Measurements from ENCODE around the gene PREP. TPM values are rescaled to one million over a fixed set of nuclear protein-coding genes. Genes with fewer than 3 reads are reported as not detected.

PREP gene
- total and polyA plus RNA-seq, 4 donors: 14.1 to 21.8 (median 18.9) TPM

DNA sequence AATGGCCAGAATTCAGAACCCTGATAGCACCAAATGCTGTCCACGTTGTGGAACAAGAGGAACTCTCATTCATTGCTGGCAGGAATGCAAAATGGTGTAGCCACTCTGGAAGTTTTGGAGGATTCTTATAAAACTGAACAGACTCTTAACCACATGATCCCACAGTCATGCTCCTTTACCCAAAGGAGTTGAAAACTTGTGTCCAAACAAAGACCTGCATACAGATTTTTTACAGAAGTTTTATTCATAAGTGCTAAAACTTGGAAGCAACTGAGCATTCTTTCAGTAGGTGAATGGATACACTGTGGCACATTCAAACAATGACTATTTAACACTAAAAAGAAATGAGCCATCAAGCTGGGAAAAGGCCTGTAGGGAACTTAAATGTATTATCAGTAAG is 32.5 kb downstream of the PREP start:
- H3K4me1 ChIP-seq (ENCODE audit: control insufficient read depth in 1 of 2, insufficient read depth in 2 of 2, low read length in 2 of 2): no peaks in the 10 kb centered on the region
- no peak for ATAC-seq (ENCODE audit: low FRiP score)
- peaks cover 0 to 8% of the 10 kb centered on the region in 2 donors for H3K36me3 ChIP-seq (ENCODE audit: control insufficient read depth in 1 of 2, insufficient read depth in 2 of 2, low read length in 1 of 2)
- no peak overlapping the region for H3K27ac ChIP-seq (ENCODE audit: low read depth in 1 of 2, low read length in 2 of 2)
- H3K9me3 ChIP-seq (ENCODE audit: control insufficient read depth, low read length): no peaks in the 10 kb centered on the region
- H3K4me3 ChIP-seq (ENCODE audit: low read length in 2 of 2): no peak overlapping the region
- intact Hi-C loops (cut with DNase I): no loop called here
- no peak for DNase-seq
- no peaks in the 10 kb centered on the region for H3K27me3 ChIP-seq (ENCODE audit: control insufficient read depth in 1 of 2, insufficient read depth in 2 of 2, low read length in 1 of 2)
- 91 to 92% methylated on average over 1 of the region's 1 CpG for WGBS, 2 donors

DNA sequence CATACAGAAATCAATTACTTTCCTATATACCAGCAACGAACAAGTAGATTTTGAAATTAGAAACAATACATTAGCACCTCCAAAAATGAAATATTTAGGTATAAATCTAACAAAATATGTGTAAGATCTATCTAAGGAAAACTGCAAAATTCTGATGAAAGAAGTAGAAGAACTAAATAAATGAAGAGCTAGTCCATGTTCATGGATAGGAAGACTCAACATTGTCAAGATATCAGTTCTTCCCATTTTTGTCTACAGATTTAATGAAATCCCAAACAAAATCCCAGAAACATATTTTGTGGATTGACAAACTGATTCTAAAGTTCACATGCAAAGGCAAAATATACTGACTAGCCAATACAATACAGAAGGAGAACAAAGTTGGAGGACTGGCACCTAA is 33.7 kb downstream of the PREP start:
- Histone ChIP-seq H3K4me1 (ENCODE audit: control insufficient read depth in 1 of 2, insufficient read depth in 2 of 2, low read length in 2 of 2) (no peaks in the 10 kb centered on the region), H3K9me3 (ENCODE audit: control insufficient read depth, low read length) (no peaks in the 10 kb centered on the region), H3K4me3 (ENCODE audit: low read length in 2 of 2) (no peak overlapping the region), H3K36me3 (ENCODE audit: control insufficient read depth in 1 of 2, insufficient read depth in 2 of 2, low read length in 1 of 2) (peaks cover 0 to 8% of the 10 kb centered on the region in 2 donors), H3K27ac (ENCODE audit: low read depth in 1 of 2, low read length in 2 of 2) (no peak overlapping the region), H3K27me3 (ENCODE audit: control insufficient read depth in 1 of 2, insufficient read depth in 2 of 2, low read length in 1 of 2) (no peaks in the 10 kb centered on the region)
- 91 to 98% methylated on average over 1 of the region's 1 CpG for whole genome bisulfite sequencing, 2 donors
- intact Hi-C loops (cut with DNase I): no loop called here
- ATAC-seq (ENCODE audit: low FRiP score): no peak
- DNase-seq: no peak

DNA sequence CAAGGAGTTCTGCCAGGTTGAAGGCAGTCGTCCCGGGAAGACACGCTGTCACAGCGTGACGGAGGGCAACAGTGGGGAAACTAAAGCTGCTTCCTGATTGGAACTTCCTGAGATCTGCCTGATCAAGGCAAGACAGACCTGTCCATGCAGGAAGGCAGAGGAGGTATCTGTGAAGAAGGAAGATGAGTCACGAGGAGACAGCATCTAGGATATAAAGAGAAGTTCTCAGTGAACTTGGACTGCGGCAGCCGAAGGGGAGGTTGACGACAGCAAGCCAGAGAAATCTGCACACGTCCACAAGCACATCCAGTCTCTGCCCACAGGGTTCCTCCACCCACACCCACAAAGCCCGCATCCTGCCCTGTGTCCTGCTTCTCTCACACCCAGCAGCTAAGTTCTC is 38.6 kb downstream of the PREP start:
- Histone ChIP-seq H3K4me3 (ENCODE audit: low read length in 2 of 2) (no peak overlapping the region), H3K4me1 (ENCODE audit: control insufficient read depth in 1 of 2, insufficient read depth in 2 of 2, low read length in 2 of 2) (no peaks in the 10 kb centered on the region), H3K27ac (ENCODE audit: low read depth in 1 of 2, low read length in 2 of 2) (no peak overlapping the region), H3K27me3 (ENCODE audit: control insufficient read depth in 1 of 2, insufficient read depth in 2 of 2, low read length in 1 of 2) (no peaks in the 10 kb centered on the region), H3K36me3 (ENCODE audit: control insufficient read depth in 1 of 2, insufficient read depth in 2 of 2, low read length in 1 of 2) (peaks cover 0 to 3% of the 10 kb centered on the region in 2 donors), H3K9me3 (ENCODE audit: control insufficient read depth, low read length) (no peaks in the 10 kb centered on the region)
- intact Hi-C loops (cut with DNase I): no loop called here
- 89 to 91% methylated on average over 11 of the region's 11 CpGs for WGBS, 2 donors
- DNase-seq (no peak), ATAC-seq (ENCODE audit: low FRiP score) (no peak)

DNA sequence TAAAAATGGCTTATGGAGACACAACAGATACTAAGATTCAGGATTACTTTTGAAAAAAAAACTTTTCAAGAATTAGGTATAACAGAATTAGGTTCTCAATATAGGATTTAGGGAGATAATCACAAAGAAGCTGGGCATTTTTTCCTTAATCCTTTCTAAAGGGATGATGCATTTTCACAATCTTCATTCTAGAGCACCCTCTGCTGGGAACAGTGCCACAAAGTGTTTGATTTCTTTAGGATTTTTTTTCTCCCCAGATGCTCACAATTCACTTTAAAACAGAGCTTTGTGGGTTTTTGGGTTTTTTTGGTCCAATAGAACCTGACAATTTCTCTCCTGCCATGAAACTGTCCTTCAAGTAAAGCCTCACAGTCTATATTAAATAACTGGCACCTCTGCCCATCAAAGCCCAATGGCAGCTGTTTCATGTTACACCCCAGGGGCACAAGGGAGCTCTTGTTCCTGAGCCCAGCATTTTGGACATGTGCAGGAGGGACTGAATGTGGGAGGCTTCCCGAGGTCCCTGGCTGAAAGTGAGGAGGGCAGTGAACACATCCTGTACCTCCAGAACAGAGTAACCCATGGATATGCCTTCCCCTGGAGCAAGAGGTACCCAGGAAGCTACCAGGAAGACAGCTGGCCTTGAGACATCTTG is 39.7 kb downstream of the PREP start:
- intact Hi-C loops (cut with DNase I): no loop called here
- Histone ChIP-seq H3K9me3 (ENCODE audit: control insufficient read depth, low read length) (no peaks in the 10 kb centered on the region), H3K36me3 (ENCODE audit: control insufficient read depth in 1 of 2, insufficient read depth in 2 of 2, low read length in 1 of 2) (peaks cover 0 to 1% of the 10 kb centered on the region in 2 donors), H3K4me3 (ENCODE audit: low read length in 2 of 2) (no peak overlapping the region), H3K27ac (ENCODE audit: low read depth in 1 of 2, low read length in 2 of 2) (no peak overlapping the region), H3K4me1 (ENCODE audit: control insufficient read depth in 1 of 2, insufficient read depth in 2 of 2, low read length in 2 of 2) (no peaks in the 10 kb centered on the region), H3K27me3 (ENCODE audit: control insufficient read depth in 1 of 2, insufficient read depth in 2 of 2, low read length in 1 of 2) (no peaks in the 10 kb centered on the region)
- ATAC-seq (ENCODE audit: low FRiP score) (no peak), DNase-seq (no peak)
- WGBS, 2 donors: 32 to 42% methylated on average over 1 of the region's 1 CpG

DNA sequence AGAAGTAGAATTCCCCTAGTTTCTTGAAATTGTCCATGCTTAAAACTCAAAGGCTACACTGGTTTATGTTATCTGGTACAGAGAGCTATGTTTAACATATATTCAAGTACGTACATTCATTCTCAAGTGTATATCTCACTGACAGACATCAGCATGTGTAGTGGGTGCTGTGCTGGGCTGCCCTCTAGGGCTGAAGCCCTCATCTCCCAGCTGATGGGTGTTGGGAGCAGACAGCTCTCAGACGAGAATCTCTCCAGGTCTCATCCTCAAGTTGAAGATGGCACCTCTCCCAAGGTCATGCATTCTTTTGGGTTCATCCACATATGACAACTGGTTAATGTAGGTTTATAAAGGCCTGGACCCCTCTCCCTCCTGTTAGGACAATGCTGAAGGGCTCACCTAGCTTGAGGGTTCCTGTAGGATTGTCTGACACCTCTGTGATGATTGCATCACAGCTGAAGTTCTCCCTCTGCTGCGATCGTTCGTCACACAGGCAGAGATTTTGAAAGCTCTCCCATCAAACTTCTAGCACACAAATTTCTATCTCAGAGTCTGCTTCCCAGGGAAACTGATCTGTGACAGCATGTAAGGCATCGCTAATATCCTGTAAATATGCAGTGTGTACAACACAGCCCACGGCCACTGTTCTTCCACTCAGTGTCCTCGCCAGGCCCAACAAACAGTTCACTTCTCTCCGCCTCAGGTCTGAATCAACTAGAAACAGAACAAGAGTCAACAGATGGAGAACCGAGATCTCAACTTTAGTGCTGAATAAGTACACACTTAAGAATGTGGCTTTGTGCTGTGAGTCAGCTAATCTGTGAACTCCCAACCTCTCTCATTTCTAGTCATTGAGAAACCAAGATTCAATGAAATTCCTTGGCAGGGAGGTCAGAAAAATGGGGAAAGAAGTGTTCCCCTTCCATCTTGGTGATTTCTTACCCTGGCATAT is 43.2 kb downstream of the PREP start:
- DNase-seq: no peak
- intact Hi-C loops (cut with DNase I): no loop called here
- H3K27me3 ChIP-seq (ENCODE audit: control insufficient read depth in 1 of 2, insufficient read depth in 2 of 2, low read length in 1 of 2): no peaks in the 10 kb centered on the region
- no peak overlapping the region for H3K4me3 ChIP-seq (ENCODE audit: low read length in 2 of 2)
- no peaks in the 10 kb centered on the region for H3K9me3 ChIP-seq (ENCODE audit: control insufficient read depth, low read length)
- ATAC-seq (ENCODE audit: low FRiP score): no peak
- 91 to 93% methylated on average over 10 of the region's 10 CpGs for WGBS, 2 donors
- no peaks in the 10 kb centered on the region for H3K4me1 ChIP-seq (ENCODE audit: control insufficient read depth in 1 of 2, insufficient read depth in 2 of 2, low read length in 2 of 2)
- no peak overlapping the region for H3K27ac ChIP-seq (ENCODE audit: low read depth in 1 of 2, low read length in 2 of 2)
- H3K36me3 ChIP-seq (ENCODE audit: control insufficient read depth in 1 of 2, insufficient read depth in 2 of 2, low read length in 1 of 2): peaks cover 0 to 2% of the 10 kb centered on the region in 2 donors

DNA sequence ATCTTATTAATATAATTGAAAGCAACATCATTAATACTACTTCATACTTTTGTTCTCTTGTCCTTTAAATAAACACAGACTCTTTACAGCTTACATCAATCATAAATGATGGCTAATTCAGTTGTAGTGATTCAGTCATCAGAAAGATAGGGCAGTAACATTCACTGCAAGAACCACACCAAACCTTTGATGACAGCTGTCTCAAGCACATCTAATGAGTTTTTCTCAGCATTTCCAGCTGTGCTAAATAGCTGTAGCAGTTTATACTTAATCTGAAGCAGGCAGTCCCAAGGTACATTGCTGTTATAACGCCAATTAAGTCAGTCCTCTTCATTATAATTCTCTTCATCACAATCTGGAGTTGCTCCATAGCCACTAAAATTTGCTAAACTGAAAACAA is 45.7 kb downstream of the PREP start:
- WGBS, 2 donors: 93 to 98% methylated on average over 1 of the region's 1 CpG
- H3K4me1 ChIP-seq (ENCODE audit: control insufficient read depth in 1 of 2, insufficient read depth in 2 of 2, low read length in 2 of 2): no peaks in the 10 kb centered on the region
- no peaks in the 10 kb centered on the region for H3K9me3 ChIP-seq (ENCODE audit: control insufficient read depth, low read length)
- no peak overlapping the region for H3K4me3 ChIP-seq (ENCODE audit: low read length in 2 of 2)
- intact Hi-C loops (cut with DNase I): no loop called here
- no peaks in the 10 kb centered on the region for H3K27me3 ChIP-seq (ENCODE audit: control insufficient read depth in 1 of 2, insufficient read depth in 2 of 2, low read length in 1 of 2)
- H3K27ac ChIP-seq (ENCODE audit: low read depth in 1 of 2, low read length in 2 of 2): no peak overlapping the region
- ATAC-seq (ENCODE audit: low FRiP score) (no peak), DNase-seq (no peak)
- peaks cover 0 to 2% of the 10 kb centered on the region in 2 donors for H3K36me3 ChIP-seq (ENCODE audit: control insufficient read depth in 1 of 2, insufficient read depth in 2 of 2, low read length in 1 of 2)

DNA sequence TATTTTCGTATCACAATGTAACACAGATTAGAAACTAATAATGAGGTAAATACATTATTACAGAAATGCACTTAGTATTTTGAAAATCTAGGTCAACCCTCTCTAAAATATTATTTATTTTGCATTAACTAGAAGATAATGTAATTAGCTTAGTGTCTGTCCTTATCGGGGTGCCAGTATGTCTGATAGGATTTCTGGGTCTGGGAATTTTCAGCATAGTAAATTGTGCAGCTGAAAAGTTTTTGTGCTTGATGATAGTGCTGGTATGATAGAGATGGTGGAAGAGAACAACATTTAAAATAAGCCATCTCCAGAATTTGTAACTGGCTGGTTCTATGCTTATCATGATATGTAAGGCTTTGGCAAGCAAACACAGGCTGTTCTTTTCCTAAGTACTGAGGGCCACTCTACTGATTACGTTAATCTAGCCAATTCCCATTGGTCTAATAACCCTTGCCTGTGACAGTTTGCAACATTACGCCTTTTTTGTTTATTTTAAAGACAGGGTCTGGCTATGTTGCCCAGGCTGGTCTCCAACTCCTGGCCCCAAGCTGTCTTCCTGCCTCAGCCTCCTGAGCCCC is 50.8 kb downstream of the PREP start:
- Histone ChIP-seq H3K9me3 (ENCODE audit: control insufficient read depth, low read length) (no peaks in the 10 kb centered on the region), H3K27me3 (ENCODE audit: control insufficient read depth in 1 of 2, insufficient read depth in 2 of 2, low read length in 1 of 2) (no peaks in the 10 kb centered on the region), H3K4me1 (ENCODE audit: control insufficient read depth in 1 of 2, insufficient read depth in 2 of 2, low read length in 2 of 2) (no peaks in the 10 kb centered on the region), H3K36me3 (ENCODE audit: control insufficient read depth in 1 of 2, insufficient read depth in 2 of 2, low read length in 1 of 2) (peaks cover 4 to 7% of the 10 kb centered on the region in 2 donors), H3K4me3 (ENCODE audit: low read length in 2 of 2) (no peak overlapping the region), H3K27ac (ENCODE audit: low read depth in 1 of 2, low read length in 2 of 2) (no peak overlapping the region)
- 90 to 92% methylated on average over 4 of the region's 4 CpGs for WGBS, 2 donors
- no peak for DNase-seq
- intact Hi-C loops (cut with DNase I): no loop called here
- ATAC-seq (ENCODE audit: low FRiP score): no peak

DNA sequence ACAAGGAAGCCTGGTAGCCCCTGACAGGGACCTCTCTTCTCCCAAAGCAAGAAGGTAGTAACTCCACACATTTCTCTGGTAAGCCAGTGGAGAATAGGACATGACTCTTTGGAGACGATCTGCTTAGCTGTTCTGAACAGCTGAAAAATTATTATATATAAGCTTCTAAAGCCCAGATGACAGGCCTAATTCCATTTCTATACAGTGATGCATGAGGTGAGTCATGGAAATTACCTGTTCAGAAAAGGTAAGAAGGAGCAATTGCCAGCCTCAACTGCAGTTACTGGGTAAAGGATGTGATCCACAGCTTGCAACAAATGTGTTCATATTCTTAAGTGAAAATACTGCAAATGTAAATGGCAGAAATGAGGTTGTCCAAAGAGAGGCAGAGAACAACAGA is 54.0 kb downstream of the PREP start:
- no peak overlapping the region for H3K27ac ChIP-seq (ENCODE audit: low read depth in 1 of 2, low read length in 2 of 2)
- no peaks in the 10 kb centered on the region for H3K27me3 ChIP-seq (ENCODE audit: control insufficient read depth in 1 of 2, insufficient read depth in 2 of 2, low read length in 1 of 2)
- ATAC-seq (ENCODE audit: low FRiP score) (no peak), DNase-seq (no peak)
- no peaks in the 10 kb centered on the region for H3K9me3 ChIP-seq (ENCODE audit: control insufficient read depth, low read length)
- no peaks in the 10 kb centered on the region for H3K4me1 ChIP-seq (ENCODE audit: control insufficient read depth in 1 of 2, insufficient read depth in 2 of 2, low read length in 2 of 2)
- intact Hi-C loops (cut with DNase I): no loop called here
- no peak overlapping the region for H3K4me3 ChIP-seq (ENCODE audit: low read length in 2 of 2)
- WGBS, 2 donors: 90 to 100% methylated on average over 1 of the region's 1 CpG
- peaks cover 5 to 7% of the 10 kb centered on the region in 2 donors for H3K36me3 ChIP-seq (ENCODE audit: control insufficient read depth in 1 of 2, insufficient read depth in 2 of 2, low read length in 1 of 2)

Measured in aorta (tissue), 5 donors.